Fibroblast of skin of left quadriceps (primary cell): ENCODE data around the gene ERBB4.

Source experiments
- DNase-seq, 2 experiments: peaks; one replicate each; pipeline ENCODE4 v3.0.0-alpha.2; 2013; ENCODE audit warnings: low read depth in 2 of 2

The ERBB4 gene

DNA sequence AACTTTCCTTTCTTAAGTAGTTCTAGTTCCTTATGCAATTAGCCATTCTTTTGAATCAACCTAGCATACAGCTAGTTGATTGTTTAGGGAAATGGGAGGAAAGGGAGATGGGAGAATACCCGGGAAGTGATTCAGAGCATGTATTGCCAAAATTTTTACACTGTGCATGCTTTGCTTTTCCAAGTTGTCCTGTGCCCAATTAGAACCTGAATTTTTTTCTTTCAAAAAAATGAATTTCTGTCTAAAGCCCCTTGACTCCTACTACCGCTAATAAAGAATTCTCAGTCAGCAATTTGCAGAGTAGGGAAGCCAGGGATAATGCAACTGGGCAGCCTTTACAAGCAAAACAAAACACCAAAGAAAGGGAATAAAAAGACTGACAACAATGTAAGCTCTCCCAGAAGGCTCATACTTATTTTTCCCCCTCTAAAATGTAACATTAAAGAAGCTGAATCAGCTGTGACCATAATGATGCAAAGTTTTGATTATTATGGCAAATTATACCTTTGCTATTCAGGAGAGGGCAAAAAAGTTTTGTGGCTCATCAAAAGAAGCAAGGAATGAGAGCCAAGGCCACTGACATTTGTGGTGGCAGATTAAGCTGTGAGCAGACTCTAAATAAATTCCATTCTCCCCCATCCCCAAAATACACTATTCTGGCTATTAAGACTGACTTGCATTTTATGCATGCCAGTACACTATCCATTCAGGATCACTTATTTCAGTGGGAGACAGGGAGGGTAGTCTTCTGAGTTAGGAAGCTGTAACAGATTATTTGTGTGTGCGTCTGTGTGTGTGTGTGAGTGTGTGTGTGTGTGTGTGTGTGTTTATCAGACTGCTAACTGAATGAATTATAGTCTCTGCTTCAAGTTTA lies 174.3 kb downstream of the ERBB4 start:
- peak; percentile 13 to 21 for DNase-seq

DNA sequence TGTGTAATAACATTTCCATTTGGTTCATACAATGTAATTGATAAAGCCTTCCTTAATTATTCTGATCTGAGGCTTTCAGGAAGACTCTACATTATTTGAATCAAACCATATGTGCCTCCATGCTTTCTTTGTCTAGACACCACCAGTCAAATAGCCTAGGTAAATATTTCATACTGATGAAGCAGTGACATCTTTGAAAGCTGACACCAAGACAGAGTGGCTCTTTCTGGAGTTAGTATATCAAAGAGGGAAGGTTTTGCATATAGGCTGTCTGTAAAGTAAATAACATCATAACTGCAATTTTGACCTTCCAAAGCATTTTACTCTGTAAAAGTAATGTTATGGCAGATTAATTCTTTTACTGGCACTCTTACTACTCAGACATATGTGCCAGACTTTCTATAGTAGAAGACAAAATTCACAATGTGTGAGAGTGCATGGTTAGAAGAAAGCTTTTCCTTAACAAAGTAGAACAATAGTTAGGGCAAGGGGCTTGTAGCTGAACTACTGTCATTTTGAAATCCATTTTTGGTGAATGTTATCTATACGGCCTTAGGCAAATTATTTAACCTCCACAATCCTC lies 177.3 kb downstream of the ERBB4 start:
- DNase-seq, result no peak

DNA sequence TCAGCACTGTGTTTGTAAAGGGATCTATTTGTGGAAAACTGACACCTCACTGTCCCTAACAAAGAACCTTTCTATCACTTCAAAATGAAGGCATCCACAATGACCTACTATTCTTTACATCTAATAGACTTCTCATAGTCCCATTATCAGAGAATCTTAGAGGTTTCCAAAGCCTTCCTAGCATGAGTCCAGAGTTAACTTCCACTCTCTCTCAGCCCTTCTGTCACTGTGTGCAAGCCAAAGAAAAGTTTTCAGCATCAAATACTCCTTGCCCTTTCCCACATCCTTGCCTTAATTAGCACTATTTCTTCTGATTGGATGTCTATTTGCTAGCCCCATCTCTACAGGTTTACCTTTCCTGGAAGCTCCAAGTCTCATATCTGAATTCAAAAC lies 178.5 kb downstream of the ERBB4 start:
- DNase-seq, result no peak

DNA sequence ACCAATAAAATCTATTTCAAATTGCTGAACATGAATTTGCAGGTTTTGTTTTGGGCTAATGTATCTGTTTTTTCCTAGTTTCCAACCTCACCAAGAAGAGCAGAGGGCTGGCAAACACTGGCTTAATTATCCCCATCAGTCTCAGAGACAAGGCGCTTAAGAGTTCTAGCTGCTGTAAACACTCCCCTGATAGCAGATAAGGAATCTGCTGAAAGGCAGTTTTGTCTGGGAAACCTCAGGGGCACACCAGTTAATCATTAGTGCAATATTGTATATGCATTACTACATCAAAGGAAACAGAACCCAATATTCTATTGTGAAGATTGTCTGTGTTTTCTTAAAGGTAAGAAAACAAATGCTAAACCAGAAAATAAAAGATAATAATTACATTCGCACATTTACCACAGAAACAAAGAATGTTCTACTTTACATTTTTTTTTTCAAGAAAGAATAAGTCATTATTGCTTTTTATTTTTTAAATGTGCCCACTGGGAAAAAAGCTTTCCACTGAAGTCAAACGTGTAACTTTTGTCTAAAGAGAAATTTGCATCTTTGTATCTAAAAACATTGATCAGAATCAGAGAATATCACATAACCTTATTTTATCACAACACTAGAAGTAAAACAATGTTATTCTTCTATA lies 179.1 kb downstream of the ERBB4 start:
- DNase-seq, result no peak

DNA sequence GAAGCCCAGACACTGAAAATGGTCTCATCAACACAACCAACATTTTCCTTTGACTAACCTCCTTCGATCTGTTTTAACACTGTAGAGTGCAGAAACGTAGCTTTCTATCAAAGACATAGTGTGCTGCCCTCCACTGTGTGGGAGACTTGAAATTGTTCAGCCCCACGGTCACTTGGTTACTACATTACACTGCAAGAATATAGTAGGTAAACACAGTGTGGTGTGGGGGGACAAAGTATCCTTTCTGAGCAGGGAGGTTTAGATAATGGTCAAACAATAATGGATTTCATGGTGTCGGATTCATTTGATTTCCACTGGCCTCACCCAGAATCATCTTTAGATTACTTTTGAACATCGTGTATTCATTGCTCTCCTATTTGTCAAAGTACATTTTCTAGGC lies 181.0 kb downstream of the ERBB4 start:
- DNase-seq, result no peak

DNA sequence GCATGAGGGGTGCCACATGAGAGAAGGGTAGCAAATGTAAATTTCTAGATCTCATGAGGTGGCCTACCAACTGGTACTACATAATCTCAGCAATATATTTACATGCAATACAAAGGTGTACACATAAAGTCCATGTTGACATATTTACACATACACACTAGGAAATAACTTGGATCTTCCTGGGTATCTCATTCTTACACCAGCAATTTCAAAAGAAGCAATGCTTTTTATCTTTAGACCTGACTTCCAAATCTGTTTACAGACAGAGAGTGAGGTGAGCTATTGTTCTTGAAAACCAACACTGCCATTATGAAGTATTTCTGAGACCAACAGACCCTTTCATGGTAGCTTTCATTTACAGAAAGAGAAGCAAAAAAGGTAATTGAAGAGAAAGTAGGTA lies 184.2 kb downstream of the ERBB4 start:
- DNase-seq, result no peak

DNA sequence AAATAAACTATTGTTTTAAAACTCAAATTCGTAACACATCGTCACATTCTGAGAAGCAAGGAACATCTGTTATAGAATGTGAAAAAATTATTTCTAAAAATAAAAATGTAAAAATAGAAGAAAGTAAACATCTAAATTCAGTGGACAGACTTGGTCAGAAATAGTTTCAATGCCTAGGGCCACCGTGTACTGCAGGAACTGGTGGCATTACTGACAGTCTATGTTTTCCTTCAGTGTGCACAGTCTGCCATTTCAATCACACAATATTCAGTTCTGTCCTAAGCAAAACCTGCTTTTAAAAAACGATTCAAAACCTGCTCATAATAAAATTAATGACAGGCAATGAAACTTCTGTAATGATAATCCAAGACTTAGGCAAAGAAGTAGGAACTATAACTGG lies 190.1 kb downstream of the ERBB4 start:
- no peak for DNase-seq

DNA sequence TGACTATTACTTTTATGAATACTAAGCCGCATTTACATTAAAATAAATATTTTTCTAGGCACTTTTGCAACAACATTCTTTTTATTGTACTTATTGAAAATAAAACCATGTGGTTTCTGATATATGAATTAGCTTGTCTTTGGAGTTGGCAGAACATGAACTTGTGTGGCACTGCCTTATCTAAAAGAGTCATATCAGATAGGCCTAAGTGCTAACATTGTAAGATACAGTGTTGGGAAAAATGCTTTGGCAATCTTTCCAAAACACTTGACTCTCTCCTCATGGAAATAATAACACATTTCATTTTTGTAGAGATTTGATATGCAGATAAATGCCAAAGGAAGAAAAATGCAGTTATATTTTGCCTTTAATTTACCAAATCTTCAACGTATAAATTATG lies 191.7 kb downstream of the ERBB4 start:
- no peak for DNase-seq

DNA sequence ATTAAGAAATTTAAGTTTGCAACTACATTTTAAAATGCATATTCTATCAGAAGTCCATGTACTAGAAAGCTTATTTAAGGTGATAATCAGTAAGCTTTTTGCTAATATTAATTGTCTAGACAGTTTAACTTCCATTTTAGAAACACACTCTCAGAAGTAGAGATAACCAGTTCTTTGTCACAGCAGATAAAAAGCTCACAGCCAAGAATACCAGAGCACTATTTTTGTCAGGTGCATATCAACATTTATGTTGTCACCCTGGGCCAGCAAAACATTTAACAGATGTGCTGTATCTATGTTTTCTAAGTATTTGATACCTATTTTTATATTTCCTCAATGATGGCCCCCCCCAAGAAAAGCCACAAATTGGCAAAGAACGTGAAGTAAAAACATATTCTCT lies 192.6 kb downstream of the ERBB4 start:
- DNase-seq, result no peak

DNA sequence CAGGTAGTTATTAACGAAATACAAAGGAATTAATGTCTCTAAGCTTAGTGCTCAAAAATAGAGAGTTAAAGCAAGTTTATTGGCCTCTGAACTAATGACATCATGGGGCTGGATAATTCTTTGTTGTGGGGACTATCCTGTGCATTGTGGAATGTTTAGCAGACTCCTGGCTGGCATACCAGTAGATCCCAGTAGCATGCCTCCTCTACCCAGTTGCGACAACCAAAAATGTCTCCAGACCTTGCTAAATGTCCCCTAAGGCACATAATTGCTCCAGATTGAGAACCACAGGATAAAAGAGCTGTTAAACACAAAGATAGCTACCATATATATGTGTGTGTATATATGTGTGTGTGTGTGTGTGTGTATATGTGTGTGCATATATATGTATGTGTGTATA lies 194.5 kb downstream of the ERBB4 start:
- no peak for DNase-seq

DNA sequence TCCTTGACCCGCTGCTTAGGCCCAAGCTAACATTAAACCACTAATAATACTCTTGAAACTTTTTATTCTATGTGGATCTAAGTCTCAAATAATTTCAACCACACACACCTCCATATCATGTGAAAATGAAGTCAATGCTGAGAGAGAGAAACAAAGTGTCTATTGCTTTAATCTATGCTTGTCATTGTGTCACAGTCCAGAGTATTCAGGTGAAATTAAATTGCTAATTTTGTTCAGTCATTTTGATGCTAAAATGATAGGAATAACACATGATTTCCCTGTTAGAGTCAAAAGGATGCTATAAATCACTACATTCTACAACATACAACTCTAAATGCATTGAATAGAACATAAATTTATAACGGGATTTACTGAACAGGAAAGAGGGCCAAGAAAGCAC lies 195.4 kb downstream of the ERBB4 start:
- no peak for DNase-seq

DNA sequence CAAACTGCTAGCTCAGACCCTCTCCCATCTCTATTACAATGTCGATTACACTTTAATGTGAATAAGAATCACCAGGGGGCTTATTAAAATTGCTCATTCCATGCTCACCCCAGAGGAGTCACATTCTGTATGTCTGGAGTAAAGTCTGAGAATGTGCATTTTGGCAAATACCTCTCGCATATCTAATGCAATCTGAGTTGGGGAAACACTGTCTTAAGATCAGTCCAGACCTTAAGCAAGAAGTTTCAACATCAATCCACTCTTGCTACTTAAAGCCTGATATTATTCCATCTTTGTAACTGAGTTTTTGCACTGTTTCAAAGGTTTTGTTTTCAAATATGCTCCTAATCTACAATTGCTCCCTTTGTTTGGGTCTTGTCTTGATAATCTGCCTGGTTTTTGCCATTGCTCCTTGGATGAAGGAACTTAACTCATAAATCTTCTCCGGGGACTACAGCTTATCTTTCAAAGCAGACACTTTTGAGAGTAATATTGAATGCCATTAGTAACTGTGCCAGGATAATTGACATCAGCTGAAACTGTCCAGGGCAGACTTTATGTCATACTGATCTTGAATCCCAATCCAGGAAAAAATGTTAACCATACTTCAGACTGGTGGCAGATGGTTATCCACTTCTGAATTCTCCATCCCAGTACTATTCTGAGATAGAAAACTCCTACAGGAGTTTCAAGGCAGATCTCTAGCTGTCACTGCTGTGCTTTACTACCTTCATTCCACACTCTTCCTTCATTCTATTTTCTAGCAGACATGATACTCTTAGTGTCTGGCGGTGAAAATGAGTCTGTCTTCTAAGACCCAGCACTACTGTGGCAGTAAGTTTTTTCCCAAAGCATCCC lies 200.9 kb downstream of the ERBB4 start:
- DNase-seq, result no peak

DNA sequence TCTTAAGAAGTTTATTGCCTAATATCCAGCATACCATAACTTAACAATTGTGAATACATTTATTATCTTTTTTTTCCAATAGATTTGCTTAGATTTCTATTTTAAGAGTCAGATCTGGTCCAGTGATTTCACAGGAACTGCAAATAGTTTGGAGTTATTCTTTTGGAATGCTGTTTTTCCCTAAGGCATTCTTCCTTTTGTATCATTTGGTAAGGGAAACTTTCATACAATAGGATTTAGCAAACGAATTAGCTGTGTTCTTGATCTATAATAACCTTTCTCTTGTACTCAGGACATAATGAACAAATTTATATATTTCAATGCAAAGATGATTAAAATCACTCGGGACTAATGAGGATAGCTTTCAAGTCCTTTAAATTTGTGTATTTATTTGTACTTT lies 201.6 kb downstream of the ERBB4 start:
- no peak for DNase-seq

DNA sequence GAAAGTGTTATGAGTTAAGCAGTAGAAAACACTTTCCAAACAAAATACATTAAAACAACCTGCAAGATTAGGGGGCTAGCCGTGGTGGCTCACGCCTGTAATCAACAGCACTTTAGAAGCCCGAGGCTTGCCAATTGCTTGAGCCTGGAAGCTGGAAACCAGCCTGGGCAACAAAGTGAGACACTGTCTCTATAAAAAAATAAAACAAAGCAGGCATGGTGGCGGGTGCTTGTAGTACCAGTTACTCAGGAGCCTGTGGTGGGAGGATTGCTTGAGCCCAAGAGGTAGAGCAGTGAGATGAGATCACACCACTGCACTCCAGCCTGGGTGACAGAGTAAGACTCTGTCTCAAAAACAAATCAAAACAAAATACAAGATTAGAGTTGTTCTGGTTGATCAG lies 208.3 kb downstream of the ERBB4 start:
- no peak for DNase-seq

DNA sequence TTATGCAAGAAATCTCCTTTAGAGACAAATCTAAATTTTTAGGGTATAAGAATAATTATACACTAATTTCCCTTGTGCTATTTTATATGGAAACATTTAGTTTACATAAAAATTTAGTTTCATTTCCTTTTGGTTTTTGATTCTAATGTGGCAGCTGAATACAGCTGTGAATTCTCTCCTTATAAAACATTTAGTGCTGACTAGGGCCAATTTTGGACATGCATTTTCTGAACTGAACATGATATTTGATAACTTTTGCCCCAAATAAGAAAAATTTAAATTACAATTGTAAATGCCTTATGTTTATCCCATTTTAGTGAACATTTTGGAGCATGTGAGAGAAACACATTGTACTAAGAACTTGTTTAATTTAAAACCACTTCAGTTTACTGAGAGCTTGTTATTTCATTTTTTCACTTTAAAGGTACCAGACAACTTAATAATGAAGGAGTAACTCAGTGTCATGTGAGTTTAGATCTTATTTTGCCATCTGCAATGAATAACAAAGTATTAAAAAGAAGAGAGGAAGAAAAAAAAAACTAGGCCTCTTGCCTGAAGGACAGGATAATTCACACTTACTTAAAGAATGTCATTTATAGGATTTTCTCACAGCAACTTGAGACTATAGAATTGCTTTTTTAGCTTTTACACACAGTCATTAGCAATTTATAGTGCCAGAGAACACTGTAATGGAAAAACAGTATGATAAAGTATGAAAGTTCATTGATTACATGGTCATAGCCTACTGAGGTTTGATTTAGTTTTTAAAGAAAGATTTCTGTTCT lies 209.7 kb downstream of the ERBB4 start:
- no peak for DNase-seq

DNA sequence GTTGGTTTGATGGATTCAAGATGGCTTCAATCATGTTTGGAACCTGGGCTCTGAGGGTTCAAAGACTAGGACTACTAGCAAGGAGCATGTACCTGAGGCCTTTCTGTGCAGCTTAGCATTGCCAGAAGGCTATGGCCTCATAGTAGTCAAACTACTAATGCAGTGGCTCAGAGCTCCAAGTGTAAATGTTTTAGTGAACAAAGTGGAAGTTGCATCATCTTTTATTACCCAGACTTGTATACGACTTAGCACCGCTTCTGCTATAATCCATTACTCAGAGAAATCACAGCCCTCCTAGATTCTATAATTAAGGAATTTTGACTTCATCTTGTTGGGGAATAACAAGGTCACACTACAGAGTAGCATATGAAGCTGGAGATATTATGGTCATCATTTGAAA lies 210.5 kb downstream of the ERBB4 start:
- no peak for DNase-seq

DNA sequence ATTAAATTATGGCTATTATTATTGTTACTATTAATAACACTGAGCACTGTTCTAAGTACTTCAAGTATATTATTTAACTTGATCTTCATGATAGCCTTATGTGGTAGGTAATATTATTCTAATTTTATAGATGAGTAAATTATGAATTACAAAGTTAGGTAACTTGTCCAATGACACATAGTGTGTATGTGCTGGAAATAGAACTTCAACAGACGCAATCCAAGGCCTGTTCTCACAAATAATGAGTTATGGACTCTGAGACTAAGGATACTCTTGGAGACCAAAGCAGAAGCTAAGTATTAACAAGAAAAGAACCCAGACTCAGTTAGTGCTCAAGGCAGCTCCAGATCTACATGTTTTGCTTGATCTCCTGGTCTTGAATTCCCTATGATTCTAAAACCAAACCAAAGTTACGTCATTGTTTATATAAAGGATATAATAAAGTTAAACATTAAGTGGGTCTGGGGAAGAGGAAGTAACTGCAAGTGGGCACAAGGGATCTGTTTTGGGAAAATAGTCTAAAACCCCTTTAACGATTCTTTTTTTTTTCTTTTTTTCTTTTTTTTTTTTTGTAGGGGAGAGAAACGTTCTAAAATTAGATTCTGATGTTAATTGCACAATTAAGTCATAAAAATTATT lies 211.3 kb downstream of the ERBB4 start:
- no peak for DNase-seq

DNA sequence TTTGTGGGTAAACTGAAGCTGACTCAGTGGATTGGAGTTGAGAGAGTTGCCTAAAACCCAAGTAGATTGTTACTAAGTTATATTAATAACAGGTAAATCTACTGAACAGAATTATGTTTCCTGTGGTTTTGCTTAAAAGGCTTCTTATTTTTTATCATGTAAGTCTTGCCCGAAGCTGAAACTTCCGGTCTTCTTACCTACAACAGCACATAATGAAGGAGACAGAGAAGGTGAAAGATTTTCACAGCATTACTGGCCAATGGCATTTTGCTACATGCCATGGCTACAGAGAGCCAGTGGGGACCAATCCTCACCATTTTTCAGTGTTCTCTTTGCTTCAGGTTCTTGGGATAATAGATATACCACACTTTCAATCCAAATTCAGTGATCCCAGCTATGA lies 220.0 kb downstream of the ERBB4 start:
- no peak for DNase-seq

DNA sequence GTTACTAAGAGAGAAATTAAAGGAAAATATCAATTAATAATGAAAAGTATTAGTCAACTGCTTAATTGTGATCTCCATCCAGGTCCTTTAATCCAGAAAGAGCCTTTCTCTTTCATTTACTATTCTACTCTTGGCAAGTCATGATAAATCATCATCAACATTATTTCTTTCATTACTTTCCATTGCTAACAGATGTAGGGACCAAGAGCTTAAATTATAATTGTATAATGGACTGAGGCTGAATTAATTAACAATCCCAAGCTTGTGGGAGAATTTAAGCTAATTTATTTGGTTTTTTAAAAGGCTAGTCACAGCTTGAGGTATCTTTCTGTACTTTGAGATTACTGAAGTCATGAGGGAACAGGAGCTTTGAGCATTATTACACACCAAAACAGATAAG lies 223.9 kb downstream of the ERBB4 start:
- no peak for DNase-seq

DNA sequence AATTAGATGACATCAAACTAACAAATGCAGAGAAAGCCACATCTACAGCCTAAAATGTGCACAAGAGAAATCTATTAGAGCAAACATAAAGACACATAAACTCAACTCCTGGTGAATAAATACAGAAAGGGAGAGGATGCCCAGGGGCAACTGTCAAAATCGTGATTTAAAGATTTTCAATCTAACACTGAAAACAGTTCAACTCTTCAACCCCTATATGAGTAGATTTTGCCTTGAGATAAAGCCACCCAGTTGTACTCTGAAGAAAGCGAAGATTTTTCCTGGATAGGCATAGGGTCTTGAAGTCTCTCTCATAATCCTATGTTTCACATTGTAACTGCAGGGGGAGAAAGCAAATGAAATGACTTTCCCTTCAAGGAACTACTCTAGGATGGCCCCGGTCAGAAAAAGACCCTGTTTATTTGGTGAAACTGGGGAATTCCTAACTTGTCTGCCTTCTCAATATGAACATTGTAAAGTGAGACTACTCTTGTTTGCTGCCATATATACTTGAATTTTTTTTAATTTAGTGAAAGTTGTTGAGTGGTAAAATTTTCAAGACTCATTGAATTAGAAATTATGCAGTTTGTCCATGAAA lies 226.7 kb downstream of the ERBB4 start:
- no peak for DNase-seq

DNA sequence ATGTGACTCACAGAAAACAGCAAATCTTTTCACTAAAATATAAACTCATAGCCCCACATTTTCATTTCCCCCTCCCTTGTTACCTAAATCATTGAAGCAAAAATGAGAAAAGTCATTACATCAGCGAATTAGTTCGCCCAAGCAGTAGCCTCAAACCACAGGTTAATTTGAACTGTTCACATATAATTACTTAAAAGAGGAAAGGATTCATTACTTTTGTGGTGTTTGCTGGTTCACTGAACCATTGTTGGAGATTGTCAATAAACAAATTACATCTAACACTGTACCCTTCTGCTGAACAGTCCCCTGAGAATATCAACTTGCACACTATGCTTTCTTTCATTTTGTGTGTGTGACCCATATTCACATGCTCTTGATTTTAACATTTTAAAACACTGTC lies 238.7 kb downstream of the ERBB4 start:
- DNase-seq, result no peak
